ENCODE data around the gene ATP7B.

- TF ChIP-seq POLR2AphosphoS5 (IDR thresholded peaks at IDR 0.05; ENCODE audit: low read depth) (no peak), JUNB (IDR thresholded peaks at IDR 0.05; ENCODE audit: unreplicated experiment) (no peak), EZH2 (IDR thresholded peaks at IDR 0.05; ENCODE audit: low read depth, unreplicated experiment) (no peak), REST (IDR thresholded peaks at IDR 0.05; ENCODE audit: unreplicated experiment) (no peak), EZH2phosphoT487 (IDR thresholded peaks at IDR 0.05; ENCODE audit: unreplicated experiment) (no peak), ZNF331 (CRISPR knock-in tag; IDR thresholded peaks at IDR 0.05; ENCODE audit: low read depth) (no peak), STAT1 (IDR thresholded peaks at IDR 0.05; ENCODE audit: unreplicated experiment) (no peak), CREB1 (CRISPR knock-in tag; IDR thresholded peaks at IDR 0.05; ENCODE audit: low read depth) (no peak), ZNF114 (CRISPR knock-in tag; IDR thresholded peaks at IDR 0.05) (no peak), NANOG (IDR thresholded peaks at IDR 0.05; ENCODE audit: borderline replicate concordance) (no peak)
- TF ChIP-seq, protein P1, sequence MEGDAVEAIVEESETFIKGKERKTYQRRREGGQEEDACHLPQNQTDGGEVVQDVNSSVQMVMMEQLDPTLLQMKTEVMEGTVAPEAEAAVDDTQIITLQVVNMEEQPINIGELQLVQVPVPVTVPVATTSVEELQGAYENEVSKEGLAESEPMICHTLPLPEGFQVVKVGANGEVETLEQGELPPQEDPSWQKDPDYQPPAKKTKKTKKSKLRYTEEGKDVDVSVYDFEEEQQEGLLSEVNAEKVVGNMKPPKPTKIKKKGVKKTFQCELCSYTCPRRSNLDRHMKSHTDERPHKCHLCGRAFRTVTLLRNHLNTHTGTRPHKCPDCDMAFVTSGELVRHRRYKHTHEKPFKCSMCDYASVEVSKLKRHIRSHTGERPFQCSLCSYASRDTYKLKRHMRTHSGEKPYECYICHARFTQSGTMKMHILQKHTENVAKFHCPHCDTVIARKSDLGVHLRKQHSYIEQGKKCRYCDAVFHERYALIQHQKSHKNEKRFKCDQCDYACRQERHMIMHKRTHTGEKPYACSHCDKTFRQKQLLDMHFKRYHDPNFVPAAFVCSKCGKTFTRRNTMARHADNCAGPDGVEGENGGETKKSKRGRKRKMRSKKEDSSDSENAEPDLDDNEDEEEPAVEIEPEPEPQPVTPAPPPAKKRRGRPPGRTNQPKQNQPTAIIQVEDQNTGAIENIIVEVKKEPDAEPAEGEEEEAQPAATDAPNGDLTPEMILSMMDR (conservative IDR thresholded peaks at IDR 0.05; ENCODE audit: low read depth in 2 of 2), result no peak
- TF ChIP-seq, protein P2, sequence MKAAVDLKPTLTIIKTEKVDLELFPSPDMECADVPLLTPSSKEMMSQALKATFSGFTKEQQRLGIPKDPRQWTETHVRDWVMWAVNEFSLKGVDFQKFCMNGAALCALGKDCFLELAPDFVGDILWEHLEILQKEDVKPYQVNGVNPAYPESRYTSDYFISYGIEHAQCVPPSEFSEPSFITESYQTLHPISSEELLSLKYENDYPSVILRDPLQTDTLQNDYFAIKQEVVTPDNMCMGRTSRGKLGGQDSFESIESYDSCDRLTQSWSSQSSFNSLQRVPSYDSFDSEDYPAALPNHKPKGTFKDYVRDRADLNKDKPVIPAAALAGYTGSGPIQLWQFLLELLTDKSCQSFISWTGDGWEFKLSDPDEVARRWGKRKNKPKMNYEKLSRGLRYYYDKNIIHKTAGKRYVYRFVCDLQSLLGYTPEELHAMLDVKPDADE (IDR thresholded peaks at IDR 0.05), result no peak
Measured at GRCh38 chr13:51995677-51996551, 15.3 kb downstream of the ATP7B start.
